ENCODE results near the gene NTHL1.

The NTHL1 gene

GRCh38 chr16:2061023-2061422, 13.4 kb upstream of the NTHL1 start:
- ATAC-seq: no peak
- H3K27me3 Mint-ChIP-seq: no peaks in the 10 kb centered on the region
- H3K4me3 Mint-ChIP-seq: no peak overlapping the region
- no peaks in the 10 kb centered on the region for H3K4me1 Mint-ChIP-seq
- H3K36me3 Mint-ChIP-seq: peaks cover 47% of the 10 kb centered on the region
- no peak overlapping the region for H3K27ac Mint-ChIP-seq
- H3K9me3 Mint-ChIP-seq: no peaks in the 10 kb centered on the region

GRCh38 chr16:2060346-2060745, 12.7 kb upstream of the NTHL1 start:
- Mint-ChIP-seq H3K36me3 (peaks cover 45% of the 10 kb centered on the region), H3K4me3 (no peak overlapping the region), H3K4me1 (no peaks in the 10 kb centered on the region), H3K27me3 (no peaks in the 10 kb centered on the region), H3K27ac (no peak overlapping the region), H3K9me3 (no peaks in the 10 kb centered on the region)
- ATAC-seq: no peak

DNA sequence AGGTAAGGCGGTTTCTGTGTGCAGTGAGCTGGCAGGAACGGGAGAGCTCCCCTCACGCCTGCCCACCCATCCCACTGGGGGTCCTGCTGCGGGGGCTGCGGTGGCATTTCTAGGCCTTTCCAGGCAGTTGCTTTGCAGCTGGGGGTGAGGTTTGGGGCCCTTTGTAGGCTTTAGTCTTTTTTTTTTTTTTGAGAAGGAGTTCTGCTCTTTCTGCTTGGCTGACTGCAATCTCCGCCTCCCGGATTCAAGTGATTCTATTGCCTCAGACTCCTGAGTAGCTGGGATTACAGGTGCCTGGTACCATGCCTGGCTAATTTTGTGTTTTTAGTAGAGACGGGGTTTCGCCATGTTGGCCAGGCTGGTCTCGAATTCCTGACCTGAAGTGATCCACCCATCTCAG, 11.2 kb upstream of the NTHL1 start:
- H3K4me1 Mint-ChIP-seq: no peaks in the 10 kb centered on the region
- ATAC-seq: no peak
- no peak overlapping the region for H3K4me3 Mint-ChIP-seq
- no peak overlapping the region for H3K27ac Mint-ChIP-seq
- peaks cover 46% of the 10 kb centered on the region for H3K36me3 Mint-ChIP-seq
- H3K9me3 Mint-ChIP-seq: no peaks in the 10 kb centered on the region
- H3K27me3 Mint-ChIP-seq: no peaks in the 10 kb centered on the region

- H3K4me3 Mint-ChIP-seq: no peak overlapping the region
- peaks cover 46% of the 10 kb centered on the region for H3K36me3 Mint-ChIP-seq
- H3K9me3 Mint-ChIP-seq: no peaks in the 10 kb centered on the region
- no peak for ATAC-seq
- no peaks in the 10 kb centered on the region for H3K4me1 Mint-ChIP-seq
- H3K27me3 Mint-ChIP-seq: no peaks in the 10 kb centered on the region
- no peak overlapping the region for H3K27ac Mint-ChIP-seq
Measured at GRCh38 chr16:2058420-2058819, 10.8 kb upstream of the NTHL1 start.

- peaks cover 47% of the 10 kb centered on the region for H3K36me3 Mint-ChIP-seq
- no peaks in the 10 kb centered on the region for H3K27me3 Mint-ChIP-seq
- H3K9me3 Mint-ChIP-seq: no peaks in the 10 kb centered on the region
- H3K27ac Mint-ChIP-seq: no peak overlapping the region
- H3K4me1 Mint-ChIP-seq: no peaks in the 10 kb centered on the region
- H3K4me3 Mint-ChIP-seq: no peak overlapping the region
- ATAC-seq: no peak
Measured at GRCh38 chr16:2057438-2057837, 9.8 kb upstream of the NTHL1 start.

GRCh38 chr16:2056681-2057407, 9.2 kb upstream of the NTHL1 start:
- no peak overlapping the region for H3K27ac Mint-ChIP-seq
- no peak for ATAC-seq
- H3K4me1 Mint-ChIP-seq: no peaks in the 10 kb centered on the region
- no peak overlapping the region for H3K4me3 Mint-ChIP-seq
- peaks cover 53% of the 10 kb centered on the region for H3K36me3 Mint-ChIP-seq
- no peaks in the 10 kb centered on the region for H3K27me3 Mint-ChIP-seq
- H3K9me3 Mint-ChIP-seq: no peaks in the 10 kb centered on the region

GRCh38 chr16:2056077-2056476, 8.4 kb upstream of the NTHL1 start:
- ATAC-seq: no peak
- no peaks in the 10 kb centered on the region for H3K27me3 Mint-ChIP-seq
- no peaks in the 10 kb centered on the region for H3K4me1 Mint-ChIP-seq
- H3K27ac Mint-ChIP-seq: no peak overlapping the region
- H3K4me3 Mint-ChIP-seq: no peak overlapping the region
- H3K9me3 Mint-ChIP-seq: no peaks in the 10 kb centered on the region
- peaks cover 56% of the 10 kb centered on the region for H3K36me3 Mint-ChIP-seq

DNA sequence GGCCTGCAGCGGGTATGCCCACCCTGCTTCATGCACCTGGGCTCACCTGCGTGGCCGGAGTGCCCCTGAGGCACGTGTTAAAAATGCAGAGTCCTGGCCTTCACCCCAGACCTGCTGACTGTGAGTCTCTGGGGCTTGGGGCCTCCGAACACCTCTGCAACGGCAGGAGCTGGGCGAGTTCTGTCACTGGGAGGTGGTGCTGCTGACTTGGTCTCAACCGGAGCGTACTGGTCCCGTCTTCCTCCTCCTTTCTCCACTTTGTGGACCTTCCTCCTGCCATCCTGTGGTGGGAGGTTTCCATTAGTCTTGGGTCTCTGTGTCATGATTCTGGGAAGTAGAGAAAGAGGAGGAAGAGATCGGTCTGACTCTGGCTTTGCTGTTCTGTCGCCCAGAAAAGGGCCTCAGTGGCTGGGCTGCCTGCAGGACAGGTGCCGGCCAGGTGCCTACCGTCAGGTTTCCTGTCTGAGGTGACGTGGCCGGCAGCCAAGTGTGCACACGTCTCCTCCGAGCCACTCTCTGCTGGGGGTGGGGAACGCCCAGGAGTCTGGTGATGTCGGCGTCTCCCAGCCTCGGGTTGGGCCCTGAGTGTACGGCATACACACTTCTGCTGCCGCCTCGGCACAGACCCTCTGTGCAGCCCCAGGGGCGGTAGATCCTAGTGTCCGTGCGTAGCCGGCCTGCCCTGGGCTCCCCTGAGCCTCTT, 7.1 kb upstream of the NTHL1 start:
- H3K27ac Mint-ChIP-seq: no peak overlapping the region
- no peak for ATAC-seq
- H3K36me3 Mint-ChIP-seq: peaks cover 45% of the 10 kb centered on the region
- H3K9me3 Mint-ChIP-seq: no peaks in the 10 kb centered on the region
- H3K4me3 Mint-ChIP-seq: no peak overlapping the region
- no peaks in the 10 kb centered on the region for H3K27me3 Mint-ChIP-seq
- no peaks in the 10 kb centered on the region for H3K4me1 Mint-ChIP-seq

GRCh38 chr16:2053897-2054296, 6.3 kb upstream of the NTHL1 start:
- no peak overlapping the region for H3K4me3 Mint-ChIP-seq
- H3K36me3 Mint-ChIP-seq: peaks cover 45% of the 10 kb centered on the region
- H3K9me3 Mint-ChIP-seq: no peaks in the 10 kb centered on the region
- ATAC-seq: no peak
- no peaks in the 10 kb centered on the region for H3K27me3 Mint-ChIP-seq
- no peak overlapping the region for H3K27ac Mint-ChIP-seq
- H3K4me1 Mint-ChIP-seq: peaks cover 4% of the 10 kb centered on the region

- no peak overlapping the region for H3K27ac Mint-ChIP-seq
- H3K4me3 Mint-ChIP-seq: no peak overlapping the region
- H3K9me3 Mint-ChIP-seq: no peaks in the 10 kb centered on the region
- H3K4me1 Mint-ChIP-seq: peaks cover 11% of the 10 kb centered on the region
- H3K27me3 Mint-ChIP-seq: no peaks in the 10 kb centered on the region
- no peak for ATAC-seq
- peaks cover 39% of the 10 kb centered on the region for H3K36me3 Mint-ChIP-seq
Measured at GRCh38 chr16:2053211-2053610, 5.6 kb upstream of the NTHL1 start.

- peak overlapping the region; percentile 89 for H3K4me3 Mint-ChIP-seq
- peaks cover 37% of the 10 kb centered on the region for H3K4me1 Mint-ChIP-seq
- H3K36me3 Mint-ChIP-seq: peaks cover 18% of the 10 kb centered on the region
- H3K9me3 Mint-ChIP-seq: no peaks in the 10 kb centered on the region
- H3K27ac Mint-ChIP-seq: peak overlapping the region; percentile 75
- ATAC-seq: peak; percentile 1
- H3K27me3 Mint-ChIP-seq: no peaks in the 10 kb centered on the region
Measured at GRCh38 chr16:2048116-2048543, 496 bp upstream of the NTHL1 start.

GRCh38 chr16:2046893-2047329, 723 bp downstream of the NTHL1 start:
- peaks cover 12% of the 10 kb centered on the region for H3K36me3 Mint-ChIP-seq
- ATAC-seq: no peak
- H3K4me1 Mint-ChIP-seq: peaks cover 40% of the 10 kb centered on the region
- H3K4me3 Mint-ChIP-seq: peak overlapping the region; percentile 89
- H3K9me3 Mint-ChIP-seq: no peaks in the 10 kb centered on the region
- H3K27ac Mint-ChIP-seq: peak overlapping the region; percentile 75
- H3K27me3 Mint-ChIP-seq: no peaks in the 10 kb centered on the region

DNA sequence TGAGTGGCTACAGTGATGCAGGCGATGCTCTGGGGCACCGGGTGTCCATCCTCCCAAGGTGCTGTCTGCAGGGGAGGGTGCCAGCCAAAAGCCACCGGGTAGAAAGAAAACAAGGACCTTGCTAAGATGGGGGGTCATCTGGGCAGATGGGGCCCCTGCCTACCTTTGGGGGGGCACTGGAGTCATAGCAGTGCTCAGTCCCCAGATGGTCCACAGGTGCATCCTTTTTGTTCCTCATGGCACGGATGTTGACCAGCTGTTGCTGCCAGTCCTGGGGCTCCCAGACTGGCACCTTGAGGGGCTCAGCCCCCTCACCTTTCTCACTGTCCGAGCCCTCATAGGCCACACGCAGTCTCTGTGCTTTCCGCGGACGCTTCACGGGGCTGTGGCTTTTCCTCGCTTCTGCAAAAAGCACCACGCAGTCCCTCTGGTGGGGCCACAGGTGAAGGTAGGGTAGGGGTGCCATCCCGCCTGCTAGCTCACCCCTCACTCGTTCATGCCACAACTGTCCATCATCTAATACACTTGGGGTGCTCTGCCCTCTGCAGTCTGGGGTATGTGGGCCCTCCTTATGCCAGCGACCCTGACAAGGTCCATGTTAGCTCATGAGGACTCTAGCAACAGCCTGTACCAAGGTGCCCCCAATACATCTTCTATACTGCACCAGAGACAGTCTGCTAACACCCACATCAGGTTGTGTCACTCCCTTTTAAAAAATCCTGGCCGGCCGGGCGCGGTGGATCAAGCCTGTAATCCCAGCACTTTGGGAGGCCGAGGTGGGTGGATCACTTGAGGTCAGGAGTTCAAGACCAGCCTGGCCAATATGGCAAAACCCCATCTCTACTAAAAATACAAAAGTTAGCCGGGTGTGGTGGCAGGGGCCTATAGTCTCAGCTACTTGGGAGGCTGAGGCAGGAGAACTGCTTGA, 1.4 kb downstream of the NTHL1 start:
- Mint-ChIP-seq H3K27me3 (no peaks in the 10 kb centered on the region), H3K27ac (no peak overlapping the region), H3K4me1 (peaks cover 40% of the 10 kb centered on the region), H3K9me3 (no peaks in the 10 kb centered on the region), H3K36me3 (peaks cover 8% of the 10 kb centered on the region), H3K4me3 (peak overlapping the region; percentile 89)
- ATAC-seq: no peak

DNA sequence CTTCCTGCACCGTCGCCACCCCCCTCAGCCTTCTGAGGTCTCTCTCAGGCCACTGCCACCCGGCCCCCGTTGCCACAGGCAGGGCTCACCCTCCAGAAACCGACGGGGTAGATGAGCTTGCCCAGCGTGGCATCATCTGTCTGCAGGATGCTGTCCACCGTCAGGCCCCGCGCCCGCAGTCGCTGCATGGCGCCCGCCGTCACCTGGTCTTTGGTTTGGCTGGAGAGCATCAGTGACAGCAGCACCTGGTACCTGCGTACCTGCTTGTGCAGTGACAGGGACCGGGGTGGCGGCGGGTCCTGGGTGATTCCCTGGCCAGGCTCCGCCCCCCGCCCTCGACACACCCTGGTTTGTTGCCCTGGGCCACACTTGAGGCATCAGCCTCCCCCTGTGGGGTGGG, 3.1 kb downstream of the NTHL1 start:
- no peak for ATAC-seq
- Mint-ChIP-seq H3K9me3 (no peaks in the 10 kb centered on the region), H3K4me3 (no peak overlapping the region), H3K27me3 (peaks cover 4% of the 10 kb centered on the region), H3K4me1 (peaks cover 40% of the 10 kb centered on the region), H3K36me3 (peaks cover 8% of the 10 kb centered on the region), H3K27ac (no peak overlapping the region)

- Mint-ChIP-seq H3K9me3 (no peaks in the 10 kb centered on the region), H3K4me1 (peaks cover 41% of the 10 kb centered on the region), H3K4me3 (no peak overlapping the region), H3K36me3 (peaks cover 8% of the 10 kb centered on the region), H3K27ac (no peak overlapping the region), H3K27me3 (peaks cover 11% of the 10 kb centered on the region)
- ATAC-seq: no peak
Measured at GRCh38 chr16:2043667-2044451, 3.8 kb downstream of the NTHL1 start.

Data from stimulated activated memory B cell treated with anti-CD40 and anti-IgM and Interleukin-4, amounts not matched to agents 10 μg/mL and 1 μg/mL and 100 μg/mL, for 72 hours (primary cell).